ENCODE measurements around the gene FAM107B. TPM values are rescaled to one million over a fixed set of nuclear protein-coding genes. Genes with fewer than 3 reads are reported as not detected.

Gene FAM107B
- total and polyA plus RNA-seq, 8 donors = 22.6 to 105 (median 54.5) TPM

DNA sequence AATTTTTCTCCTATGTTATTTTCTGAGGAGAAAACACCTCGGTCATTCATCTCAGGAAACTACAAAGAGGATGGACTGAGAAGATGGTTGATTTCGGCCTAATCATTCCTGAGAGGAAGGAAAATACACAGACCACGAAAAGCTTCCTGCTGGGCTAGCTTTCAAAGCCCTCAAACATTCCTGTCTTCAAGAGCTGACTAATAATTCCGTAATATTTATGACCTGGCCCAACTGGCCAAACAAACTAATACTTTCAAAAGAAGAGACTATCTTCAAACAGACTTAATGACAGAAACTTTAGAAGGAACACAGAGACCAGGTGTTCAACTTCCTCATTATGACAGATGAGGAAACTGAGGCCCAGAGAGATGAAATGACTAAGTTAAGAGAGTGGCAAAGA lies 228.9 kb downstream of the FAM107B start:
- ATAC-seq = peak in 1 of 4 donors; percentile 6
- peak overlapping the region in 1 of 4 donors; percentile 49 for H3K27ac ChIP-seq
- no peaks in the 10 kb centered on the region for H3K27me3 ChIP-seq

DNA sequence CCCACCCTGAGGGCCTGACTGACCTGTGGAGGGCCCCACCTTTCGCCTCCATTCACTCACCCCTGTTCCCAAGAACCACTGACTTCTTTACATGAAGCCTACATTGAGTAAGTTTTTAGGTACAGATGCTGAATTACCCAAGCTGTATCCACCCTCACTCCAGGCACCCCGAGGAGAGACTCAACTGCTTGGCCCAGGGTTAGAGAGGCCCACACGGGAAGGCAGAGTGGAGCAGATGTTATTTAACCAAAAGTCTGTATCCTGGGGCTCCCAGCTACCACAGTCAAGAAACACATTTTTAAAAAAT lies 230.8 kb downstream of the FAM107B start:
- Histone ChIP-seq H3K9me3 (no peaks in the 10 kb centered on the region), H3K4me1 (peaks cover 4 to 46% (median 30%) of the 10 kb centered on the region in 3 donors), H3K36me3 (no peaks in the 10 kb centered on the region), H3K4me3 (no peak overlapping the region), H3K27me3 (no peaks in the 10 kb centered on the region), H3K27ac (peak overlapping the region; percentile 4 to 75 (median 48))
- FAIRE-seq = no peak
- ATAC-seq = no peak
- no peak for DNase-seq
- intact Hi-C loops (cut with DNase I) = loop anchor here in 1 of 3 donors (10.0 kb wide), 1 partner anchor 281 kb away; no protein-coding TSS in a partner anchor
- TF ChIP-seq, protein P1, sequence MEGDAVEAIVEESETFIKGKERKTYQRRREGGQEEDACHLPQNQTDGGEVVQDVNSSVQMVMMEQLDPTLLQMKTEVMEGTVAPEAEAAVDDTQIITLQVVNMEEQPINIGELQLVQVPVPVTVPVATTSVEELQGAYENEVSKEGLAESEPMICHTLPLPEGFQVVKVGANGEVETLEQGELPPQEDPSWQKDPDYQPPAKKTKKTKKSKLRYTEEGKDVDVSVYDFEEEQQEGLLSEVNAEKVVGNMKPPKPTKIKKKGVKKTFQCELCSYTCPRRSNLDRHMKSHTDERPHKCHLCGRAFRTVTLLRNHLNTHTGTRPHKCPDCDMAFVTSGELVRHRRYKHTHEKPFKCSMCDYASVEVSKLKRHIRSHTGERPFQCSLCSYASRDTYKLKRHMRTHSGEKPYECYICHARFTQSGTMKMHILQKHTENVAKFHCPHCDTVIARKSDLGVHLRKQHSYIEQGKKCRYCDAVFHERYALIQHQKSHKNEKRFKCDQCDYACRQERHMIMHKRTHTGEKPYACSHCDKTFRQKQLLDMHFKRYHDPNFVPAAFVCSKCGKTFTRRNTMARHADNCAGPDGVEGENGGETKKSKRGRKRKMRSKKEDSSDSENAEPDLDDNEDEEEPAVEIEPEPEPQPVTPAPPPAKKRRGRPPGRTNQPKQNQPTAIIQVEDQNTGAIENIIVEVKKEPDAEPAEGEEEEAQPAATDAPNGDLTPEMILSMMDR (IDR thresholded peaks at IDR 0.05) = no peak
- WGBS, 2 donors = 52 to 60% methylated on average over 3 of the region's 3 CpGs

More for the DNA sequence above, 228.9 kb downstream of the FAM107B start:
- FAIRE-seq (no peak), DNase-seq (no peak)
- Histone ChIP-seq H3K9me3 (no peaks in the 10 kb centered on the region), H3K4me3 (no peak overlapping the region), H3K4me1 (peaks cover 4 to 41% (median 34%) of the 10 kb centered on the region in 3 donors), H3K36me3 (no peaks in the 10 kb centered on the region)
- intact Hi-C loops (cut with DNase I) = loop anchor here in 1 of 3 donors (10.0 kb wide), 1 partner anchor 279 kb away; no protein-coding TSS in a partner anchor
- 60 to 70% methylated on average over 4 of the region's 4 CpGs for WGBS, 2 donors
- TF ChIP-seq, protein P1 (IDR thresholded peaks at IDR 0.05) = no peak

DNA sequence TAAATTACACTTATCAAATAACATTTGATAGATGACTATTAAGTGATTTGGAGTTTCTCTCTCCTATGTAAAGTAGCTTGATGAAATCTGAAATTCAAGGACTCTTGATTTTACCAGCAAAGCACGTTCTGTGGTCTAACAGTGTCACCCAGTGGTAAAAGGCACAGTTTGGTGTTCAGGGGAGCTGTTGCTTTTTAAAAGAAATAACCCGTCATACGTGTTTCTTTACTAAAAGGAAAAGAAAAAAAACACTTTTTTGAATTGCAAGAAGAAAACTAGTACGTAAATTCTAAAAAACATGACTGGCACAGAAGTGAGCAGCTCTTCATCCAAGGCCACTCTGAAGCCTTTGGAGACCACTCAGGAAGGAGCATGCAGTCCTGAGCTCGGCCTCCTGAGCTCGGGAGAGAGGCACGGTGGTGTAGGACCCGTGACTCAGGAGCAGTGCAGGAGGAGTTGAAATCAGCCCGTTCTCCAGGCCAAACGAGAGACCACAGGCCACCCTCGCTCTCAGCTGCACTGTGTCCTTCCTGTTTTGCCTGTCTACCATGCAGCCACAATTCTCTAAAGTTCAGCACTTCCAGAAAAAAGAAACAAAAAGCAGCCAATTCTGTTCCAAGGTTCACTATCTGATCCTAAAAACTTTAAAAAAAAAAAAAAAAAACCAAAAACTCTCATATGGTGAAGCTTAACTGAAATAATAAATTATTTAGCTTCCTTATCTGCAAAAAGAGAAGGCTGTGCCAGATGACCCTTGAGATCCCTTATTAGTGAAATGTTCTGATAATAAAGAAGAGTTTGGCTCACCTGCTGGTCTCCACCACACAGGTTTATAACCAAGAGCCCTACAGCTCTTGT lies 231.4 kb downstream of the FAM107B start:
- DNase-seq = no peak
- intact Hi-C loops (cut with DNase I) = loop anchor here in 1 of 3 donors (10.0 kb wide), 1 partner anchor 282 kb away; no protein-coding TSS in a partner anchor
- H3K4me3 ChIP-seq = no peak overlapping the region
- peaks cover 4 to 46% (median 30%) of the 10 kb centered on the region in 3 donors for H3K4me1 ChIP-seq
- no peaks in the 10 kb centered on the region for H3K9me3 ChIP-seq
- peak; percentile 53 to 78 (median 70) for ATAC-seq
- no peaks in the 10 kb centered on the region for H3K27me3 ChIP-seq
- no peaks in the 10 kb centered on the region for H3K36me3 ChIP-seq
- no peak for FAIRE-seq
- WGBS, 2 donors = 11% methylated on average over 11 of the region's 11 CpGs
- H3K27ac ChIP-seq = peak overlapping the region; percentile 4 to 75 (median 48)
- TF ChIP-seq, protein P1 (IDR thresholded peaks at IDR 0.05) = peak in 2 of 4 donors; percentile 17 to 18

DNA sequence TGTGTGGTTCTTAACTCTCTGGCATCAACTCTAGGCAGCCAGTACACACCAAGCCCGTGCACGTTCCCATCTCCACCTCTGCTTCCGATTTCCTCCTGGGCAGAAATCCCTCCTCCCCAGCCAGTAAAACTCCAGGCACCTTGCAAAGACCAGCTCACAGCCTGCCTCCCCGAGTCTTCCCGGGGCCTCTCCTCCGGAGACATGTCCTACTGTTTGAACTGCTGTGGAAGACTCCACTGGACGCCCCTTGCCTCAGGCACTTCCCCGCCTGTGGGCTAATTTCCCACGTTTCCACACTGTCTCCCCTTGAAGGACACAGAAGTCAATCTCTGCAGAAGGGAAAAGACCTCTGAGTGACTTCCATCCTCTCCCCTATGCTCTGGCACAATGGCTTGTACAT lies 233.3 kb downstream of the FAM107B start:
- no peak overlapping the region for H3K27ac ChIP-seq
- H3K9me3 ChIP-seq = no peaks in the 10 kb centered on the region
- DNase-seq (no peak), ATAC-seq (no peak), FAIRE-seq (no peak)
- 90 to 94% methylated on average over 9 of the region's 9 CpGs for WGBS, 2 donors
- peaks cover 4 to 54% (median 30%) of the 10 kb centered on the region in 3 donors for H3K4me1 ChIP-seq
- no peaks in the 10 kb centered on the region for H3K27me3 ChIP-seq
- H3K4me3 ChIP-seq = no peak overlapping the region
- no peaks in the 10 kb centered on the region for H3K36me3 ChIP-seq
- TF ChIP-seq, protein P1 (IDR thresholded peaks at IDR 0.05) = no peak
- intact Hi-C loops (cut with DNase I) = loop anchor here in 1 of 3 donors (10.0 kb wide), 1 partner anchor 283 kb away; no protein-coding TSS in a partner anchor

Measured in pancreas (tissue), 10 donors.